K562 (cell line): ENCODE results near the gene MED29. TPM values are rescaled to one million over a fixed set of nuclear protein-coding genes. Genes with fewer than 3 reads are reported as not detected.

ENCODE experiments used
- ATAC-seq: fragments of 200-7000 bp; cut with Tn5 transposase; 3 replicates; pipeline ENCODE4 v1.9.1; 2020; ENCODE audit warnings: moderate library complexity
- BruUV-seq: library from RNA; stranded (reverse); fragments of 400-500 nt; replicated peaks from 2 replicates; lab custom pipeline; 2021; lab: Mats Ljungman, UMichigan
- CTCF ChIA-PET: fragments of 300-600 bp; formaldehyde crosslinking; extraction: SDS; loops from one replicate; lab custom pipeline; 2021; ENCODE audit warnings: low intra/inter-chr PET ratio; lab: Yijun Ruan, JAX
- POLR2A ChIA-PET: fragments of 300-600, 350-650 bp; sonication (Branson Sonifier 250); formaldehyde crosslinking; extraction: SDS; loops from one replicate; lab custom pipeline; 2021; ENCODE audit warnings: antibody characterized with exemption, inconsistent platforms; lab: Yijun Ruan, JAX
- DNase-seq, 4 experiments: peaks; one replicate each; pipeline versions ENCODE4 v3.0.0 to v3.0.0-alpha.2; 2011 to 2018; ENCODE audit warnings: low spot score in 3 of 4, mixed read lengths in 3 of 4; ENCODE audit errors: extremely low read depth in 1 of 4
- FAIRE-seq: peaks from 2 replicates; lab custom pipeline; 2011; peaks lifted over from hg19 to GRCh38; lab: Jason Lieb, UNC
- H2AFZ ChIP-seq: 2 replicates; pipeline ENCODE4 v1.6.0; 2011; ENCODE audit warnings: low read depth, low read length, control low read depth, inconsistent platforms
- H3K27ac ChIP-seq: fragments of 200-600 bp; 3 replicates; pipeline ENCODE4 v1.8.0; 2011; ENCODE audit warnings: low read depth, mild to moderate bottlenecking, control low read depth, inconsistent platforms, low read length, moderate library complexity, mixed read lengths; ENCODE audit errors: extremely low read depth
- H3K27me3 ChIP-seq, 2 experiments: fragments of 300-600 bp in 1 of 2; 2 replicates in 1 of 2; 3 replicates in 1 of 2; pipeline versions ENCODE4 v1.6.0 to v1.8.0; 2011; ENCODE audit warnings: inconsistent platforms in 2 of 2, low read length in 2 of 2, mild to moderate bottlenecking in 1 of 2, mixed read lengths in 1 of 2, moderate library complexity in 1 of 2; ENCODE audit not compliant: control insufficient read depth in 2 of 2, insufficient read depth in 2 of 2
- H3K36me3 ChIP-seq: fragments of 300-600 bp; 3 replicates; pipeline ENCODE4 v1.8.0; 2011; ENCODE audit warnings: mild to moderate bottlenecking, low read length, inconsistent platforms; ENCODE audit not compliant: control insufficient read depth, insufficient read depth
- H3K4me1 ChIP-seq, 2 experiments: fragments of 200-600 bp in 1 of 2; replicated peaks in 1 of 2; 2 replicates in 1 of 2; 3 replicates in 1 of 2; pipeline versions ENCODE4 v1.5.1 to v1.8.0; 2011; ENCODE audit warnings: inconsistent platforms in 2 of 2, low read length in 2 of 2, mild to moderate bottlenecking in 1 of 2, mixed read lengths in 1 of 2, moderate library complexity in 1 of 2; ENCODE audit not compliant: control insufficient read depth in 2 of 2, insufficient read depth in 2 of 2
- H3K4me2 ChIP-seq: 2 replicates; pipeline ENCODE4 v1.6.1; 2011; ENCODE audit warnings: low read length, control low read depth, inconsistent platforms, mixed read lengths; ENCODE audit not compliant: insufficient read depth
- H3K4me3 ChIP-seq: fragments of 200-600 bp; sonication (generic), shearing (Covaris generic); 2 replicates; pipeline ENCODE4 v1.5.1; 2016; ENCODE audit warnings: control low read depth, inconsistent platforms
- H3K79me2 ChIP-seq: fragments of 200-600 bp; 3 replicates; pipeline ENCODE4 v1.8.0; 2011; ENCODE audit warnings: low read length, inconsistent platforms; ENCODE audit not compliant: control insufficient read depth, insufficient read depth
- H3K9ac ChIP-seq, 2 experiments: 2 replicates each; pipeline versions ENCODE4 v1.6.0 to v1.6.1; 2011; ENCODE audit warnings: low read depth in 2 of 2, low read length in 2 of 2, control low read depth in 1 of 2, inconsistent platforms in 1 of 2, mild to moderate bottlenecking in 1 of 2, mixed read lengths in 1 of 2; ENCODE audit not compliant: insufficient read depth in 1 of 2
- H3K9me1 ChIP-seq: one replicate; pipeline ENCODE4 v1.6.0; 2011; ENCODE audit warnings: inconsistent platforms, mild to moderate bottlenecking, low read length, moderate library complexity; ENCODE audit not compliant: control insufficient read depth, insufficient read depth
- H3K9me3 ChIP-seq: replicated peaks from 2 replicates; pipeline ENCODE4 v1.5.1; 2011; ENCODE audit warnings: low read depth, low read length, inconsistent platforms; ENCODE audit not compliant: control insufficient read depth, insufficient read depth
- H4K20me1 ChIP-seq: replicated peaks from 2 replicates; pipeline ENCODE4 v1.6.1; 2011; ENCODE audit warnings: low read length, inconsistent platforms, mixed read lengths; ENCODE audit not compliant: control insufficient read depth, insufficient read depth
- ATF1 ChIP-seq, 2 experiments: fragments of 450-650 bp in 1 of 2; IDR thresholded peaks; 2 replicates each; pipeline ENCODE4 v1.6.1; 2016; ENCODE audit warnings: missing compliant biosample characterization in 1 of 2, missing genetic modification characterization in 1 of 2
- CHD2 ChIP-seq: IDR thresholded peaks from 2 replicates; pipeline ENCODE4 v1.6.1; 2011; ENCODE audit warnings: low read depth, low read length
- CREB1 ChIP-seq, 2 experiments: sonication (generic) in 1 of 2; formaldehyde crosslinking in 1 of 2; IDR thresholded peaks; 2 replicates each; pipeline versions ENCODE4 v1.6.1 to v1.8.0; 2012 to 2022; ENCODE audit warnings: inconsistent platforms in 1 of 2, mild to moderate bottlenecking in 1 of 2, missing genetic modification reagents in 1 of 2, moderate library complexity in 1 of 2
- E4F1 ChIP-seq: fragments of 250-450 bp; sonication (Bioruptor Pico); IDR thresholded peaks from 2 replicates; pipeline ENCODE4 v1.5.0; 2021; ENCODE audit warnings: mild to moderate bottlenecking, borderline replicate concordance
- HDAC1 ChIP-seq, 2 experiments: fragments of 450-650 bp; IDR thresholded peaks; 2 replicates each; pipeline ENCODE4 v1.6.1; 2016 to 2017; ENCODE audit warnings: inconsistent platforms in 1 of 2, mild to moderate bottlenecking in 1 of 2, moderate library complexity in 1 of 2
- HDGF ChIP-seq: fragments of 450-650 bp; IDR thresholded peaks from 2 replicates; pipeline ENCODE4 v1.6.1; 2016
- MLLT1 ChIP-seq, 2 experiments: fragments of 450-650 bp; IDR thresholded peaks; 2 replicates each; pipeline ENCODE4 v1.6.1; 2016
- NR2F6 ChIP-seq: fragments of 450-650 bp; formaldehyde crosslinking; IDR thresholded peaks from 2 replicates; pipeline ENCODE4 v1.4.0; 2020; ENCODE audit warnings: mild to moderate bottlenecking
- POLR2G ChIP-seq: fragments of 200-400 bp; formaldehyde crosslinking; IDR thresholded peaks from 2 replicates; pipeline ENCODE4 v1.6.1; 2017; ENCODE audit warnings: low read depth, mild to moderate bottlenecking, antibody characterized with exemption, low read length, moderate library complexity
- YY1 ChIP-seq, 3 experiments: IDR thresholded peaks; 2 replicates each; pipeline ENCODE4 v1.6.1; 2011; ENCODE audit warnings: low read length in 2 of 3, mild to moderate bottlenecking in 2 of 3, moderate library complexity in 2 of 3, borderline replicate concordance in 1 of 3, control low read depth in 1 of 3, low read depth in 1 of 3; ENCODE audit not compliant: insufficient read depth in 3 of 3, insufficient replicate concordance in 2 of 3, control insufficient read depth in 1 of 3, insufficient read length in 1 of 3; ENCODE audit errors: extremely low read depth in 1 of 3
- ZFPM2 ChIP-seq: fragments of 250-450 bp; sonication (Bioruptor Pico); IDR thresholded peaks from 2 replicates; pipeline ENCODE4 v1.5.1; 2022; ENCODE audit warnings: mild to moderate bottlenecking
- WGBS: fragments of 100-300 bp; shearing (Covaris generic); methylation state at CpG from one replicate; pipeline ENCODE4 v1.1.6; 2016; ENCODE audit warnings: low coverage, mixed read lengths; ENCODE audit not compliant: insufficient coverage; ENCODE audit errors: missing lambda C conversion rate; 5-methylcytosine and 5-hydroxymethylcytosine counted together
- in situ Hi-C: fragments of 300-500 bp; cut with MboI; formaldehyde crosslinking; loops from 4 replicates; pipeline ENCODE4 v1.15.0; 2018; ENCODE audit warnings: inconsistent platforms, mixed read lengths
- intact Hi-C: fragments of 100-400 bp; cut with micrococcal nuclease; formaldehyde crosslinking; loops from 2 replicates; pipeline ENCODE4 v1.14.2; 2022
- polyA plus RNA-seq, 8 experiments: library from polyadenylated mRNA; depleted of rRNA in 4 of 8; stranded (reverse) in 5 of 8; unstranded in 3 of 8; fragments of >200 nt; fragmentation: Nextera tagmentation in 2 of 8; fragmentation: Illumina TruSeq in 1 of 8; extraction: Ambion mirVana in 2 of 8; extraction: Trizol in 1 of 8; gene quantifications; 2 replicates each; pipeline versions ENCODE4 v1.2.1 to v1.2.3, GENCODE V29; 2011 to 2014; ENCODE audit warnings: inconsistent platforms in 1 of 8, missing spikeins in 1 of 8
- total RNA-seq, 7 experiments: library from RNA; depleted of rRNA in 6 of 7; stranded (reverse); fragments of >200 nt in 6 of 7; fragmentation: Illumina TruSeq in 2 of 7; extraction: Trizol in 2 of 7; gene quantifications; 2 replicates each; pipeline versions ENCODE4 v1.2.1 to v1.2.3, GENCODE V29; 2011 to 2021; ENCODE audit warnings: low replicate concordance in 1 of 7
- TF ChIP-seq, protein P1 (sequence below), 2 experiments: IDR thresholded peaks; 2 replicates each; pipeline ENCODE4 v1.6.1; 2012; ENCODE audit warnings: improper control_type of control experiment in 2 of 2, low read depth in 2 of 2, low read length in 2 of 2, borderline replicate concordance in 1 of 2

Gene MED29
- total and polyA plus RNA-seq, 9 of the 15 experiments (the other 6 are each of a cell fraction or from before 2014, with no cell fraction given) = 1.8 to 22.6 (median 12.4) TPM

DNA sequence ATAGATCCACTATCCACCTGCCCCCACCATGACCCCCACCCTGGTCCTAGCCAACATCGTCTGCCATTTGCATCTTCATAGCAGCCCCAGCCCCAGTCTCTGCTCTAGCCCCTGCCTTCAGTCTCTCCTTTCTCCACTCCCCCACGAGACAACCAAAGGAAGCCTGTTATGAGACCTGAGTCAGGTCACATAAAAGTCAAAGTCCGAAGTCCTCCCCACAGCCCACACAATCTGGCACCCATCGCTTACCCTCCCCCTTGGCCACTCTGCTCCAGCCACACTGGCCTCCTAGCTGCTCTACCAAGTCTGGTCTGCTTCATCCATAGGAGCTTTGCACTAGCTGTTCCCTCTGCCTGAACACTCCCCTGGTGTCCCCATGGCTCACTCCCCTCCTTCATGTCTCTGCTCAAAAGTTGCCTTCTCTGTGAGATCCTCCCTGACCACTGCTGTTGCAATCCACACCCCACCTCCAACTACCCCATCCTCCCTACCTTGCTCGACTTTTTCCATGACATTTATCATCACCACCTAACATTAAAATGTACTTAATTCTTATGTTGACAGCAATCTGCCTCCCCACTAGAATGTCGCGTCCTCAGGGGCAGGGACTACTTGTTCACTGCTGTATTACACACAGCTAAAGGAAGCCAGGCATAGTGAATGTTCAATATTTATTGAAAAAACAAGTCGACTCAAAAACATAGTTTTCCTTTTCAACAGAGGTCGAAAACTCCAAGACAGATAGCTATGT is 20.1 kb downstream of the MED29 start:
- ChIA-PET CTCF (interaction anchor here (0.9 to 3.7 kb wide), 4 partner anchors 13 to 301 kb away, joined by 3 to 74 read pairs (median 6); no protein-coding TSS in a partner anchor), POLR2A (interaction anchor here (0.8 to 1.4 kb wide), 4 partner anchors 10 to 24 kb away, joined by 3 to 8 read pairs (median 4); partner anchors contain the start of genes MED29, PAF1 and RPS16)
- Histone ChIP-seq H3K9me3 (no peaks in the 10 kb centered on the region), H3K4me3 (no peak overlapping the region), H3K79me2 (peaks cover 62% of the 10 kb centered on the region), H2AFZ (peak overlapping the region; percentile 52), H3K9me1 (no peaks in the 10 kb centered on the region), H3K27ac (peak overlapping the region; percentile 98), H3K9ac (peak overlapping the region; percentile 91 to 94; a peak in 3 of 4 replicates), H3K4me1 (peaks cover 40 to 72% of the 10 kb centered on the region in 2 experiments), H3K4me2 (peak overlapping the region; percentile 70), H4K20me1 (peaks cover 4% of the 10 kb centered on the region; the same call in 1 of the 2 replicates), H3K27me3 (no peaks in the 10 kb centered on the region), H3K36me3 (peaks cover 20% of the 10 kb centered on the region; the same call in 2 of the 3 replicates)
- 22% methylated on average over 9 of the region's 9 CpGs for WGBS
- FAIRE-seq = no peak
- in situ Hi-C loops (no loop called here), intact Hi-C loops (loop anchor here (2.0 to 5.0 kb wide), 4 partner anchors 68 to 289 kb away; partner anchors contain the start of gene SAMD4B)
- DNase-seq = peak in 1 of 4 experiments; percentile 46
- BruUV-seq = no TSS peak
- ATAC-seq = no peak
- TF ChIP-seq YY1 (IDR thresholded peaks at IDR 0.05; ENCODE audit: borderline replicate concordance in 1 of 3, control insufficient read depth in 1 of 3, extremely low read depth in 1 of 3, insufficient read depth in 3 of 3, insufficient read length in 1 of 3, insufficient replicate concordance in 2 of 3, low read depth in 1 of 3, low read length in 2 of 3) = peak in 2 of 3 experiments; percentile 25 to 42
- TF ChIP-seq NR2F6 (CRISPR knock-in tag) = no peak
- TF ChIP-seq, protein P1, sequence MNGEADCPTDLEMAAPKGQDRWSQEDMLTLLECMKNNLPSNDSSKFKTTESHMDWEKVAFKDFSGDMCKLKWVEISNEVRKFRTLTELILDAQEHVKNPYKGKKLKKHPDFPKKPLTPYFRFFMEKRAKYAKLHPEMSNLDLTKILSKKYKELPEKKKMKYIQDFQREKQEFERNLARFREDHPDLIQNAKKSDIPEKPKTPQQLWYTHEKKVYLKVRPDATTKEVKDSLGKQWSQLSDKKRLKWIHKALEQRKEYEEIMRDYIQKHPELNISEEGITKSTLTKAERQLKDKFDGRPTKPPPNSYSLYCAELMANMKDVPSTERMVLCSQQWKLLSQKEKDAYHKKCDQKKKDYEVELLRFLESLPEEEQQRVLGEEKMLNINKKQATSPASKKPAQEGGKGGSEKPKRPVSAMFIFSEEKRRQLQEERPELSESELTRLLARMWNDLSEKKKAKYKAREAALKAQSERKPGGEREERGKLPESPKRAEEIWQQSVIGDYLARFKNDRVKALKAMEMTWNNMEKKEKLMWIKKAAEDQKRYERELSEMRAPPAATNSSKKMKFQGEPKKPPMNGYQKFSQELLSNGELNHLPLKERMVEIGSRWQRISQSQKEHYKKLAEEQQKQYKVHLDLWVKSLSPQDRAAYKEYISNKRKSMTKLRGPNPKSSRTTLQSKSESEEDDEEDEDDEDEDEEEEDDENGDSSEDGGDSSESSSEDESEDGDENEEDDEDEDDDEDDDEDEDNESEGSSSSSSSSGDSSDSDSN (IDR thresholded peaks at IDR 0.05; ENCODE audit: borderline replicate concordance in 1 of 2, low read depth in 2 of 2, low read length in 2 of 2) = 0 out of 4 replicates have a peak, but pooled peaks of 1 of the 2 experiments have one; percentile 54
- TF ChIP-seq POLR2G = no peak
- TF ChIP-seq MLLT1 (IDR thresholded peaks at IDR 0.05) = 0 out of 4 replicates have a peak, but pooled peaks of 1 of the 2 experiments have one; percentile 28
- TF ChIP-seq HDAC1 (IDR thresholded peaks at IDR 0.05) = 0 out of 4 replicates have a peak, but pooled peaks of 1 of the 2 experiments have one; percentile 4
- no peak for TF ChIP-seq CHD2
- TF ChIP-seq ATF1 (CRISPR knock-in tag; IDR thresholded peaks at IDR 0.05) = no peak
- no peak for TF ChIP-seq ATF1 (tag; IDR thresholded peaks at IDR 0.05)
- TF ChIP-seq CREB1 (IDR thresholded peaks at IDR 0.05) = 0 out of 2 replicates have a peak, but pooled peaks have one; percentile 8
- TF ChIP-seq CREB1 (CRISPR knock-in tag; IDR thresholded peaks at IDR 0.05) = no peak
- TF ChIP-seq E4F1 (CRISPR knock-in tag) = no peak
- 0 out of 2 replicates have a peak, but pooled peaks have one; percentile 74 for TF ChIP-seq HDGF
- no peak for TF ChIP-seq ZFPM2
